GM21825 (cell line): ENCODE measurements around the gene SLC15A4.

Experiments
- ATAC-seq: cut with Tn5 transposase; IDR thresholded peaks from one replicate; pipeline ENCODE4 v1.9.1; 2021; ENCODE audit warnings: mild to moderate bottlenecking, moderate library complexity; ENCODE audit not compliant: unreplicated experiment

Gene SLC15A4

DNA sequence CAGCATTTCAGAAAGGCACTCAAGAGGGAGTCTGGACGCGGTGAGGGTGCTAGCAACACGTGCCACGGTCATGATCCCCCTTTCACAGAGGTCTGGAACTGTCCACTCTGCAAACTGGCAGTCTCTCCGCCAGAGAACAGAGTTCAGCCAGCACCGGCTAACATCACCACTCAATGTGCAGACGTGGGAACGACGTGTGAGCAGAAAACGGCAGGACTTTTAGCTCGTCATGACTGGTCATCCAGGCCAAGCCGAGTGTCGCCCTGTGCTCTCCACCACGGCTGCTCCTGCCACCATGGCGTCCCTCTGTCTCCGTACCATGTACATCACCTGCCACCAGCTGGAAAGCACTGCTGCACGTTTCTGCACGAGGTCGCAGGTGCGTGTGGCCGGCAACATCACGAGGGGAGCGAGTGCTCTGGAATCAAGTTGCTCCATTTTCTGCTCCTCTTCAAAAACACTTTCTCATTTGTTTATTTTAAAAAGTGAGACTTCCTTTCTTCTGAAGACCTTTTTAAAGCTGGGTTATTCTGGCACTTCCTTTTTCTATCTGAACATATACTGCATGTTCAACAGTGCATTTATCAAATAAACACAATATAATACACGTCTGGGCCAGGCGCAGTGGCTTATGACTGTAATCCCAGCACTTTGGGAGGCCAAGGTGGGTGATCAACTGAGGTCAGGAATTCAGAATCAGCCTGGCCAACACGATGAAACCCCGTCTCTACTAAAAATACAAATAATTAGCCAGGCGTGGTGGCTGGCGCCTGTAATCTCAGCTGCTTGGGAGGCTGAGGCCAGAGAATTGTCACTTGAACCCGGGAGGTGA is 28.0 kb downstream of the SLC15A4 start:
- ATAC-seq = no peak

DNA sequence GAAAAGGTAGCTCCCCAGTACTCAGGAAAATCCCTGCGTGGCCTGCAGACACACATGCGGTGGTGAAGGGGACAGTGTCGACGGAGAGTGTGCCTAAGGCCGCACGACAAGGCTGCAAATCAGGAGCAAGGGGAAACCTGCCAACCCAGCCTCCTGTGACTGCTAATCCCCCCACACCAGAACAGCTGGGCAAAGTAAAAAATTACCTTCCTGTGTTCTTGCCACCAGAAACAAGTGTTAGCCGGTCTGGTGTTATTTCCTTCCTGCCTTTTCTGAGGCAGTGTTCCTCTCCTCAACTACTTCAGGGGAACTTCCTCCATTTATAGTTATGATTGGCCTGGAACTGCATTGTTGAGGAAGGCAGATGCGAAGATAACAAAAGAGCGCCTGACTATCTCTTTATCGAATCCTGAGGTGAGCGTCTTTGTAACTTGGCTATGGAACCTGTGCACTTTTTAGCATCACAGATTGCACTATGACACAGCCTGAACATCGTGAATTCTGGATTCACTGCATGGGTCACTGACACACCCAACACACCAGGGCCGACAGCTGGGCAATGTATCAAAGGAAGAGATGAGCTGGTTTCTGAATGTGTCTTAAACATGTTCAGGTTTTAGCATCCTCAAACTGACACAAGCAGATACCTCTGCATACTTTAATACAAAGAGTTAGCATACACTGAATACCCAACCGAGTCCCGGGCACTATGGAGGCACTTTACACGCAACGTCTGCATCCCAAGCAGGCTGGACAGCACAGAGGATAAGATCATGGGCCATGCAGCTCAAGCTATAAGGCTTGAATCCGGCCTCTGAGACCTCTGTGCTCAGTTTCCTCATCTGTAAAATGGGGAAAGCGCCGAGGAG is 28.9 kb downstream of the SLC15A4 start:
- ATAC-seq = peak; percentile 35

DNA sequence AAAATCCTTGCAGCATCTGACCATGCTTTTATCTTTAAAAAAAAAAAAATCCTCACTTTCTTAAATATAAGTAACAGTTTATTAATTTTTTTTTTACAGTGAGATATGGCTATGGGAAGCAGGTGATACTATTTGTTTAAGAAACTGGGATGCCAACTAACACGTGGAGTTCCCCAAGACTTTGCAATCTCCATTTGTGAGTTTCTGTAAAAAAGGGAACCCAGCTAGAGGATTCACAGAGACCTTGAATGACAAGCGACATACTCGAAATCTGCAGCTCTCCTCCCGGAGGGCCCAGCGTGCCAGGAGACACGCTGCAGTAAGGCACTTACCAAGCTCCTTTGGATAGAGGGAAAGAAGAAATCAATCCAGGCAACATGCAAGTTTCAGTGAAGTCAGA is 30.1 kb downstream of the SLC15A4 start:
- no peak for ATAC-seq

DNA sequence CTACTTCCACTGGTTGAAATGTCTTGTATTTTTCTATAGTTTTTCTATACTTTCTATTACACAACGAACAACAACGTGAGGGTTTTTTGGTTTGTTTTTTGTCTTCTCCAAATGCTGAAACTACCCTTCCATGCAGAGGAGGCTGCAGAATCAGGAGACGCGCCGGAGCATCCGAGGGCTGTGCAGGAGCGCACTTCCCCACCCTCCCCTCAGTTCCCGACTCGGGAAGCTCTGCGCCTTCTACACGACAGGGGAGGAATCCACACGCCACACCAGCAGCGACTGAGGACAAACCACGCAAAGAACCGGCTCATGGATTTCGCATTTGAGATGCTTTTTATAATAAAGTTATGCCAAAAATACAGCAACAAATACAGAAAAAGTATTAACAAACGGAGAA is 30.9 kb downstream of the SLC15A4 start:
- no peak for ATAC-seq

DNA sequence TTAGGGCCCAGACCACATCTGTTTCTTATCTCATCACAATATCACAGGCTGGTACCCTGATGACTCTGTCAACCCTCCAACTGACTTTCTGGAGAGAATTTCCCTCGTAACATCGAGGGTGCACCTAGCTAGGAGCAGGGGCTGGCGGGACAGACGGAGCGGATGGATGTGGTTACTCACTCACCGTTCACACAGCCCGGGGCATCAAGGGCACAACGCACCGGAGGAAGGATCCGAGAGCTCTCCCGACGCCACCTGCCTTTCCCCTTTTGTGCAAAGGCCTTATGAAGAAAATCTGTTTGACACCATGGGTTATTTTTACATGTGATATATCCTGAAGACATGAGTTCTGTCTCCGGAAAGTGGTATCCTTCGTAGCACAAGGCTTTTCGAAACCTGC is 31.4 kb downstream of the SLC15A4 start:
- ATAC-seq = no peak

DNA sequence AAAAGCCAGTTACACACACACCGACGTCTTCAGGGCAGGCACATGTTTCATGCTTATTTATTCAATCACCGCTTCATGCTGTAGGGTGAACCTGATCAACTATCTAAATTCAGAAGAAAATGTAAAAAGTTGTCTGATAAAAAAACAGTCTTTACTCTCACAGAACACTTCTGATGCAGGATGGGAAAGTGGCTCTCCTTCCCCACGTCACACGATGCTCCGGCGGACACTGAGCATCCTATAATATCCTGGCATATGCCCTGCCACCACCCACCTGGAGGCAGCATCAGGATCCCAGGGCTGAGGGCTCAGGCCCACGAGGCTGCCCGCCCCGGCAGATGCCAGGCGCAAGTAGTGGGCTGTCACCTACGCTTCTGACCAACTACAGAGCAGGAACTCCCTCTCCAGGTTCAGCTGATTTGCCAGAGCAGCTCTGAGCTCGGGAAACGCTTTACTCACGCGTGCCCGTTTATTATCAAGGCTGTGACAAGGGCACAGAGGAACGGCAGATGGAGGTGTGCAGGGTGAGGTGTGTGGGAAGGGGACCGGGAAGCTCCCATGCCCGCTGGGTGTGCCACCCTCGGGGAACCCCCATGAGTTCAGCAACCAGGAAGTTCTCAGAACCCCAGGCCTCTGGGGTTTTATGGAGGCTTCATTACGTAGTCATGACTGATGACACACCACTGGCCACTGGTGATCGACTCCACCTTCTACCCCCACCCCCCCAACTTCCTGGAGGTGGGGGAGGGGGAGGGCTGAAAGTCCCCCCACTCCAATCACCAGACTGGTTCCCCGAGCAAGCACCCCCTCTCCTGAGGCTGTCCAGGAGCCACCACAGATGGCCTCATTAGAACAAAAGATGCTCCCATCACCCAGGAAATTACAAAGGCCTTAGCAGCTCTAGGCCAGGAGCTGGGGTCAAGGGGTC is 32.1 kb downstream of the SLC15A4 start:
- peak; percentile 22 for ATAC-seq

DNA sequence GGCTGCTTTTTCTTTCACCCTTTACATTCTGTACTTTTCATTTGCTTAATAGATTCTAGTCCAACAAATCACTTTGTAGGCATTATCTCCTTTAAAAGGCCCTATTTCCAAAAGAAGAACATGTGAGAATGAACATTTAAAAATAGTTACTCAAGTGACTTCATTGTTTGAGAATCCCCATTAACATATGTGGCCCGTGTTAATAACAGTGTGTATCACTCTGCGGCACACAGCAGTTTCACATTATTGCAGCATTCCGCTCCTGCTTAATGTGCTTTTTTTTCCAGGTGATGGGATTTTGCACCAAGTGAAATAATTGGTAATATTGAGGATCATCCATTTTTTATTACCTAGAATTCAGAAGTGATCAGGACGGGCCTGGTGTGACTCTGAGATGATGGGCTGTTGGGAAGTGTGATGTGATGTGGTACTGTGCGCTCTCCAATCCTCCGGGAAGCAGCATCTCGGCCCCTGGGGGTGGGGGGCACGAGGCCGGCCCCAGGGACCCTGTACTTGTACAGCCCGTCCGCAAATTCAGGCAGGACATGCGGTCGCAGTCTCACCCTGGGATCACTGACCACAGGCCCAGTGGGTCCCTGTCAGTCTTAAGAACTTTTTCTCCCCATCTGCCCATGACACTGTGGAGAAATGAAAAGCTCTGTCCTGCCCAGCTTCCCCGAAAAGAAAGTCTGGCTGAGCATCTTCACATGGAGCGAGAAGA is 32.9 kb downstream of the SLC15A4 start:
- no peak for ATAC-seq

DNA sequence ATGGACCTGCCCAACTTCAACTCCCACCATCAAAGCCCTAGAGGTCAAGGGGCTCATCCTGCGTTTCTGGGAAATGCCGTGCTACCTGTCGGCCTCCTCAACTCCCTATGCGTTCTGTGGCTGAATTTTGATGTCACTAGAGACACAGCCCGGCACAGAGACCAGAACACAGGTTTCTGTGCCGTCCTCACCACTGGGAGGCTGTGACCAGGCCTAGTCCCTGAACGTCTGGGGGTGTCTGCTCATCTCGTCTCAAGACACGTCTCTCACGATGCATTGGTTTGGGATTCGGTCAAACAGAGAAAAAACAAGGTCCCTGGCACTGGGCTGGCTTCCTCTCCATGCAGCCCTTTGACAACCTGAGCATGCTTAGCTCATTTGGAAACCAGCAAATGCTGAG is 33.5 kb downstream of the SLC15A4 start:
- no peak for ATAC-seq

DNA sequence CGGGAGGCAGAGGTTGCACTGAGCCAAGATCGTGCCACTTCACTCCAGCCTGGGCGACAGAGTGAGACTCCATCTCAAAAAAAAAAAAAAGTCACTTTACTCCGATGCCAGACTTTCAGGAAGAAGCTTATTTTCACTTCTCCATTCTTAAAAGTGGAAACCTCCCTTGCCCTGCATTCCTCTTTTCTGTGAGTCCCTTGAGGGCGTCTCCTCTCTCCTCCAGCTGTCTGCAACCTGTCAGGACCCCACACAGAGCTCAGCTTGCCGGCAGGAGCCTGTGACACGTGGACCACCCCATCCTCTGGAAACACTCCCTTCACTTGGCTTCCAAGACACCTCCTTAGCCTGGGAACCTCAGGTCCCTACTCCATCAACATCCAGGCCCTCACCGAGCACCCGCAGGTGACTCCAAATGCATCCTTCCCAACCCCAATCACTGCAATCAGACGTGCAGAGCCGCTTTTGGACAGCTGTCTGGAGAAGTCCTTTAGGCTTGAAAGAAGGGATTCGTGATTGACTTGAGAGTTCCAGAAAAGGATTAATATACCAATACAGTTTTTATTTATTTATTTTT is 34.3 kb downstream of the SLC15A4 start:
- no peak for ATAC-seq

DNA sequence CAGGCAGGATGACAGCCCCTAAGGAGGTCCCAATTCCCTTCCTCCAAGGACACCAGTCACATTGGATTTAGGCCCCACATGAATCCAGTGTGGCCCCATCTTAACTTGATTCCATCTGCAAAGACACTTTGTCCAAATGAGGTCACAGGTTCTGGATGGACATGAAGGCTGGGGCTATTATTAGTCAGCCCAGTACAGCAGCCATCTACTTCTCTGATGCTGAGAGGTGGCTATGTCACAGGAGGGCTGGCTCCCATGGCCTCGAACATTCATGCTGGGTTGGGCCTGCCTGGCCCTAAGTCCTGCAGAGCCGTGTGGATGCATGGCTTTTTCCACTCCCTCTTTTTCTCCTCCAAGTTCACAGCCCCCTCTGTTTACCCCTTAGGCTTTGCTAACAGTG is 35.9 kb downstream of the SLC15A4 start:
- no peak for ATAC-seq

DNA sequence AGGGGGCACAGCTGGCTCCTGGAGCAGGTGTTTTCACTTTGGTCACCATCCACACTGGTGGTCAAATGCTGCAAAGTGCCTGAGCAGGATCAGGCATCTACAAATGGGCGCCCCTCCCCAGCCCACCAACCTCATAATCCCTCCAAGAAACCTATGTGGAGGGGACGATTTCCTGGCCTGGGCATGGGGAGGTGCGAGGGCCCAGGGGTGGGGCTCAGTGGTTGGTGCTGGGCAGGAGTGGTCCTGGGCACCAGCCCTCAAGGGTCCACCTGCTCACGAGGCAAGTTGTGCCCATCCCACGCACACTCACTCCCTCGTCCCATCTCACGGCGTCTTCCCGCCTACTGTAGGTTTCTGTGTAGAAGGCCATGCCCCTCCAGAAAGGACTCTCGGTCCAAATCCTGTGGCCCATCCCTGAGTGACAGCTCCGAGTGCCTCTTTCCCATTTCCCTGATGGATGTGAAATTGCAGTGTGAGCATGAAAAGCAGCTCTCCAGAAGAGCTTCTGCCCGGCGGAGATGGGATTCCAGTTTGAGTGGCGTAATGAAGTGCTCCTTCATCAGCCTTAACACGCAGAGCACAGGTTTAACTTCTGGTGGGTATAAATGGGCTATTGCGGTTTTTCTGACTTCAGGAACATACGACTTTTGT is 36.9 kb downstream of the SLC15A4 start:
- no peak for ATAC-seq

DNA sequence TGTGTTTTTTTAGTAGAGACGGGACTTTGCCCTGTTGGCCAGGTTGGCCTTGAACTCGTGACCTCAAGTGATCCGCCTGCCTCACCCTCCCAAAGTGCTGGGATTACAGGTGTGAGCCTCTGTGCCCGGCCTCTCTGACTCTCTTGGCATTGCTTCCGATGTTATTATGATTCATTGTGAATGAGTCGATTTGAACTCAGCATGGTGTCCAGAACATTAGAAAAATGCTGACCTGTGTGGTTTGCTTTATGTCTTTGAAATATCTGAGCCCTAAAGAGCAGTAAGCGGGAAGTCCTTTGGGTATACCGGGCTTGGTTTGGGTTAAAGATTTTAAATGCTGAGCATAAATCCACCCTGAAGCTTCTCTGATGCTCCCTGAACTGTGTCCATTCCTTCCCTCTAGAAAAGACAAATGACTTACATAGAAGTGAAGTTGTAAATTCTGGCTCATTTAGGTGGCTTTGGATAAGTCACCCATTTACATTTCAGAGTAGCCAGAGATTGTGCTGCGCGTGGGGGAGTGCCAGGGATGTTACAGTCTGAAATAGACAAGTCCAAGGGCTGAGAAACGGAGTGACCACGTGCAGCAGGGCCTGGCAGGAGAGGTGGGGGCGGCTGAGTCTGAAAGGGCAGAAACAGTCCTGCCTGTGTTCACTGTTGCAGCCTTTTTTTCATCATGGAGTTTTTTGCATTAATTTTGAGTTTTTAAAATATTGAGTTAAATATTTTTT is 39.6 kb downstream of the SLC15A4 start:
- ATAC-seq = no peak

DNA sequence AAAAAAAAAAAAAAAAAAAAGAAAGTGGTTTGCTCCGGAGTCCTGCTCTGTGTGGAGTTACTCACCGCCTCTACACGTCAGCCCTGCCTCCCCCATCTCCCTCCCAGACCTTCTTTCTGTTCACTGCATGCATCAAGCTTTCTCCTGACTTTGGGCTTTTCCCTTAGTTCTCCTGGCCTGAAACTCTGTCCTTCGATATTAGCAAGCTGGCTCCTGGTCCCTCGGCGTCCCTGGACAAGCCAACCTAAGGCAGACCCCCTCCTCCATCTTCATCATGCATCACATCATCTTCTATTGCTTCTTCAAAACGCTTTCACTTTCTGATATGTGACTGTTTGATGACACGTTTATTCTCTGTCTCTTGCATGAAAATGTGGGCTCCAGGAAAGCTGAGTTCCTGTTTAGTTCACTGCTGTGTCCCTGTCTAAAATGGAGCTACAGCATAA is 40.6 kb downstream of the SLC15A4 start:
- ATAC-seq = peak; percentile 67

DNA sequence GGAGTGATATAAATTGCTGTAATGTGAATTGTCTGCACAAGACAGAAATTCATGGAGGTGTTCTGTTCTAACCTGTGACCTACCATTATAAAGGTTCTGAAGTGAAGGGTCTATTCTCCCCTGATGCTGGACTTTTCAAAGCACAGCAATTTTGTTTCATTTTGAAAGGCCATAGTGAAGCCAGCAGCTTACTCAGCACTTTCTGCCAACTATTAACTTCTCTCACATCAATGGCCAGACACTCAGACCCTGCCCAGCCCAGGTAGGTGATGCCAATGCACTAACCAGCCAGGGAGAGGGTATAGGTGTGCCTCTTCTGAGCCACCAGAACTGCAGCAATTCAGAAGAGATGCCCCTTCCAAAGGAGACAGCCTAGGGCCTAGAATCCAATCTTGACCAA is 43.9 kb downstream of the SLC15A4 start:
- ATAC-seq = no peak

DNA sequence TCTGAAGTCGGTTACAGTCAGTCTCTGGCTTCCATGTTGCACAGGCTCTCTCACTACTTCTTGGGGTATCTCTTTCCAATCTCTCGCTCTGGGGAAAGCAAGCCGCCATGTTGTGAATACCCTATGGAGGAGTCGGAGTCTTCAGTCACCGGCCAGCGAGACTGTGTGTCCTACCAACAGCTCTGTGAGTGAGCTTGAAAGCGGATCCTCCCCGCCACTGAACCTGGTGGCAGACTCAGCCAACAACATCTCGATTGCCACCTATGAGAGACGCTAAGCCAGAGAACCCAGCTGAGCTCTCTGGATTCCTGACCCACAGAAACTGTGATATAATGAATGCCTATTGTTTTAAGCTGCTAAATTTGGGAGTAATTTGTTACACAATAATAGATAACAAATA is 51.5 kb downstream of the SLC15A4 start:
- no peak for ATAC-seq

DNA sequence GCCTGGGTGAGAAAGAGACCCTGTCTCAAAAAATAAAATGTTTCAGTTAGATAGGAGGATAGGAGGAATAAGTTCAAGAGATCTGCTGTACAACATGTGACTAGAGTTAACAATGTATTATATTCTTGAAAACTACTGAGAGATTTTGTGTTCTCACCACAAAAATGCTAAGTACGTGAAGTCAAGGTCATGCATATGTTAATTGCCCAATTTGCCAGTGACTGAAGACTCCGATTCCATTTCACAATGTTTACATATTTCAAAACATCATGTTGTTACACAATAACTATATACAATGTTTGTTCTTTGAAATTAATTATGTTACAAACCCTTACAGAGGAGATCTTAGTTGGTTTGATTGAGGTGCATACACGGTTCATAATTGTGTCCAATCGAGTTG is 52.1 kb downstream of the SLC15A4 start:
- no peak for ATAC-seq

DNA sequence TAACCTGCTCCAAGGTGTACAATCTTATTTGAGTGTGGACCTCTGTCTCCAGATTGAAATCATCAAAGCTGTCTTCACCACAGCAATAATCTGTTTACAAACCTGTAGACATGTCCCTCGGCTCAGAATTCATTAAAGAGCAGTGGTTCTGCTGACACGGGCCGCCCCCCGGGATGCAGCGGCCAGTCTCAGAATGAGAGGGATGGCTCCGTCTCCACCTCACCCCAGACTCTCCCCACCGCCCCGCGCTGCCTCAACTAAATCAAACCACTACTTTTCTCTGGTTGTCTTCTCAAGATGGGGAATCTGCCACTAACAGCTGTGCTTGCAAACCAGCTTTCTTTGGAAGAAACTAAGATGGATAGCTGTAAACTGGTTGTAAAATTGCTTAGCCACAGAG is 56.2 kb downstream of the SLC15A4 start:
- ATAC-seq = no peak

DNA sequence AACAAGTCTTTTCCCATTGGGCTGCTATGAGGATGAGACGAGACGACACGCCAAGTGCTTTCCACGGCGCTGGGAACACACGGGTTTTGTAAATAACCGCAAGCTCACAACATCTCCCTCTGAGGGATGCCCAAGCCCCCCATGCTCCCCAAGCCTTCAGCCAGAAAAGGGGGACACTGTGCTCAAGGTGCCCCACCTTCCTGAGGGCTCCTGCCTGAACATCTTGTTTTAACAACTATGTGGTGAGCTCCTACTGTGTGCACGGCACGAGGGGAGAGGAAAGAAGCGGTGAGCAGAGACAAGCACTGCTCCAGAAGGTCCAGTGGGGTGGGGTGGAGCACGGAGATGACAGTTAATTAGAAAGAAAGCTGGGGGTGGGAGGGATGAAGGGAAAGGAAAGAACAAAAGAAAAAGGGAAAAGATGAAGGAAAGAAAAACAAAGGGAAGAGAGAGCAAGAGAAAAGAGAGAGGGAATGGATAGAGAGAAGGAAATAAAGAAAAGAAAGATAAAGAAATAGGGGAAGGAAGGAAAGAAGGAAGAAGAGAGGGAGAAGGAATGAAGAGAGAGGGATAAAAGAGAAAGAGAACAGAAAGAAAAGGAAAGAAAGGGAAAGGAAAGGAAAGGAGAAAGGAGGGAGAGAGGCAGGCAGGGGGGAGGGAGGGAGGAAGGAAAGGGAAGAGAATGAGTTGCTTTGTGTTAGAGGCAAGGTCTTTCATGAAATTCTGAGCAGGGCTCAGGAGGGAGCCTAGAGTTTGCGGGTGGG is 56.8 kb downstream of the SLC15A4 start:
- ATAC-seq = no peak
